Measurements from ENCODE around the gene TUT7. TPM values are rescaled to one million over a fixed set of nuclear protein-coding genes. Genes with fewer than 3 reads are reported as not detected.

TUT7 gene
- total and polyA plus RNA-seq, 10 of the 15 experiments (the other 5 are each of a cell fraction or from before 2014, with no cell fraction given) = 10.0 to 49.8 (median 30.4) TPM

GRCh38 chr9:86279839-86280238 lies 74.4 kb downstream of the TUT7 start:
- in situ Hi-C loops (cut with MboI) = loop anchor here (25.0 kb wide), 1 partner anchor 468 kb away; no protein-coding TSS in a partner anchor
- Histone ChIP-seq H3K27me3 (replicated peaks in 1 of 2; ENCODE audit: control insufficient read depth in 2 of 2, insufficient read depth in 2 of 2, low read length in 1 of 2) (no peaks in the 10 kb centered on the region), H2AFZ (ENCODE audit: control insufficient read depth, low read depth, low read length) (no peak overlapping the region), H3K36me3 (ENCODE audit: control insufficient read depth in 2 of 2, insufficient read depth in 2 of 2, low read length in 1 of 2) (no peaks in the 10 kb centered on the region), H3K27ac (ENCODE audit: control insufficient read depth, insufficient read depth) (no peak overlapping the region), H4K20me1 (ENCODE audit: control insufficient read depth, insufficient read depth) (no peaks in the 10 kb centered on the region), H3K79me2 (ENCODE audit: control insufficient read depth, insufficient read depth, low read length) (peaks cover 23% of the 10 kb centered on the region), H3K4me1 (ENCODE audit: control insufficient read depth, insufficient read depth, low read length) (peaks cover 5% of the 10 kb centered on the region; the same call in 1 of the 2 replicates), H3K9ac (ENCODE audit: control insufficient read depth, insufficient read depth, low read length) (no peak overlapping the region), H3K4me3 (no peak overlapping the region), H3K4me2 (ENCODE audit: control insufficient read depth, insufficient read depth) (no peak overlapping the region), H3K9me3 (replicated peaks; ENCODE audit: control insufficient read depth, insufficient read depth, low read length) (no peaks in the 10 kb centered on the region)
- no peak for TF ChIP-seq STAT1 (conservative IDR thresholded peaks at IDR 0.05)
- TF ChIP-seq TARDBP (IDR thresholded peaks at IDR 0.05; ENCODE audit: borderline replicate concordance) = no peak
- no peak for TF ChIP-seq BRCA1 (IDR thresholded peaks at IDR 0.05; ENCODE audit: low read depth, low read length)
- no peak for TF ChIP-seq NKRF (conservative IDR thresholded peaks at IDR 0.05)
- TF ChIP-seq, protein P1, sequence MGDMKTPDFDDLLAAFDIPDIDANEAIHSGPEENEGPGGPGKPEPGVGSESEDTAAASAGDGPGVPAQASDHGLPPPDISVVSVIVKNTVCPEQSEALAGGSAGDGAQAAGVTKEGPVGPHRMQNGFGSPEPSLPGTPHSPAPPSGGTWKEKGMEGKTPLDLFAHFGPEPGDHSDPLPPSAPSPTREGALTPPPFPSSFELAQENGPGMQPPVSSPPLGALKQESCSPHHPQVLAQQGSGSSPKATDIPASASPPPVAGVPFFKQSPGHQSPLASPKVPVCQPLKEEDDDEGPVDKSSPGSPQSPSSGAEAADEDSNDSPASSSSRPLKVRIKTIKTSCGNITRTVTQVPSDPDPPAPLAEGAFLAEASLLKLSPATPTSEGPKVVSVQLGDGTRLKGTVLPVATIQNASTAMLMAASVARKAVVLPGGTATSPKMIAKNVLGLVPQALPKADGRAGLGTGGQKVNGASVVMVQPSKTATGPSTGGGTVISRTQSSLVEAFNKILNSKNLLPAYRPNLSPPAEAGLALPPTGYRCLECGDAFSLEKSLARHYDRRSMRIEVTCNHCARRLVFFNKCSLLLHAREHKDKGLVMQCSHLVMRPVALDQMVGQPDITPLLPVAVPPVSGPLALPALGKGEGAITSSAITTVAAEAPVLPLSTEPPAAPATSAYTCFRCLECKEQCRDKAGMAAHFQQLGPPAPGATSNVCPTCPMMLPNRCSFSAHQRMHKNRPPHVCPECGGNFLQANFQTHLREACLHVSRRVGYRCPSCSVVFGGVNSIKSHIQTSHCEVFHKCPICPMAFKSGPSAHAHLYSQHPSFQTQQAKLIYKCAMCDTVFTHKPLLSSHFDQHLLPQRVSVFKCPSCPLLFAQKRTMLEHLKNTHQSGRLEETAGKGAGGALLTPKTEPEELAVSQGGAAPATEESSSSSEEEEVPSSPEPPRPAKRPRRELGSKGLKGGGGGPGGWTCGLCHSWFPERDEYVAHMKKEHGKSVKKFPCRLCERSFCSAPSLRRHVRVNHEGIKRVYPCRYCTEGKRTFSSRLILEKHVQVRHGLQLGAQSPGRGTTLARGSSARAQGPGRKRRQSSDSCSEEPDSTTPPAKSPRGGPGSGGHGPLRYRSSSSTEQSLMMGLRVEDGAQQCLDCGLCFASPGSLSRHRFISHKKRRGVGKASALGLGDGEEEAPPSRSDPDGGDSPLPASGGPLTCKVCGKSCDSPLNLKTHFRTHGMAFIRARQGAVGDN (IDR thresholded peaks at IDR 0.05) = no peak
- TF ChIP-seq, protein P2, sequence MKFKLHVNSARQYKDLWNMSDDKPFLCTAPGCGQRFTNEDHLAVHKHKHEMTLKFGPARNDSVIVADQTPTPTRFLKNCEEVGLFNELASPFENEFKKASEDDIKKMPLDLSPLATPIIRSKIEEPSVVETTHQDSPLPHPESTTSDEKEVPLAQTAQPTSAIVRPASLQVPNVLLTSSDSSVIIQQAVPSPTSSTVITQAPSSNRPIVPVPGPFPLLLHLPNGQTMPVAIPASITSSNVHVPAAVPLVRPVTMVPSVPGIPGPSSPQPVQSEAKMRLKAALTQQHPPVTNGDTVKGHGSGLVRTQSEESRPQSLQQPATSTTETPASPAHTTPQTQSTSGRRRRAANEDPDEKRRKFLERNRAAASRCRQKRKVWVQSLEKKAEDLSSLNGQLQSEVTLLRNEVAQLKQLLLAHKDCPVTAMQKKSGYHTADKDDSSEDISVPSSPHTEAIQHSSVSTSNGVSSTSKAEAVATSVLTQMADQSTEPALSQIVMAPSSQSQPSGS (IDR thresholded peaks at IDR 0.05; ENCODE audit: low read length) = no peak
- TF ChIP-seq YBX1 (IDR thresholded peaks at IDR 0.05) = no peak
- no peak for TF ChIP-seq NFXL1 (IDR thresholded peaks at IDR 0.05; ENCODE audit: borderline replicate concordance)
- WGBS (ENCODE audit: insufficient coverage, insufficient replicate concordance, low lambda C conversion rate, missing lambda C conversion rate) = 100% methylated on average over 3 of the region's 3 CpGs
- SMC1A ChIA-PET (ENCODE audit: uncharacterized antibody, unreplicated experiment) = interaction anchor here (0.6 to 0.9 kb wide), 2 partner anchors 13 to 144 kb away, joined by 4 read pairs; no protein-coding TSS in a partner anchor
- no peak for FAIRE-seq
- BruUV-seq (replicated peaks) = no TSS peak
- POLR2A ChIA-PET = interaction anchor here (0.6 kb wide), 2 partner anchors 29 to 43 kb away, joined by 4 to 8 read pairs; no protein-coding TSS in a partner anchor
- CTCF ChIA-PET = no interaction called here
- ATAC-seq = no peak
- DNase-seq (ENCODE audit: low read depth, low spot score) = no peak
- RAD21 ChIA-PET (ENCODE audit: unreplicated experiment) = no interaction called here
- intact Hi-C loops (cut with micrococcal nuclease; ENCODE audit: unreplicated experiment) = loop anchor here (5.0 kb wide), 1 partner anchor 78 kb away; no protein-coding TSS in a partner anchor
